ENCODE measurements around the gene FBRSL1. TPM values are rescaled to one million over a fixed set of nuclear protein-coding genes. Genes with fewer than 3 reads are reported as not detected.

Gene FBRSL1
- total RNA-seq, 4 donors from 2014 or later = 23.3 to 306 (median 49.7) TPM

DNA sequence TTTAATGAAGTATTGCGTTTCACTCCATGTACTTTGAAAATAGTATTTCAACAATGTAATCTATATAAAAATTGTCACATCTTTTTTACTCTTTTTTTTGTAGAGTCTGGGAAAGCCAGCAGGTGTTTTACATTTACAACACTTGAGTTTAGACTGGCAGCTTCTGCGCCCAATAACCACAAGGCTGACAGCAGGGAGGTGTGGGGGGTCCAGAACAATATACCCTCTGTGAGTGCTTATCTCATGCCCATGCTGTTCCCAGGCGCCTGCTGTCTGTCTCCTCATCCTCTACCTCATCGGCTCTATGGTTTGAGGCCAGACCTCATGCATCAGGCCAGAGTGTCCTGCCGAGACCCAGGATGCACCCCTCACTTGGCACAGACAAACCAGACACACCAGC lies 24.9 kb downstream of the FBRSL1 start:
- intact Hi-C loops (cut with DNase I; ENCODE audit: low total_unique reads) = no loop called here
- no peaks in the 10 kb centered on the region for H3K36me3 ChIP-seq
- H3K27me3 ChIP-seq = no peaks in the 10 kb centered on the region
- 78 to 91% methylated on average over 4 to 5 of the region's 5 CpGs for WGBS, 2 donors (ENCODE audit: low coverage in 1 of 2)
- H3K27ac ChIP-seq = no peak overlapping the region
- H3K4me3 ChIP-seq = no peak overlapping the region
- no peaks in the 10 kb centered on the region for H3K4me1 ChIP-seq
- no peak for TF ChIP-seq POLR2A (IDR thresholded peaks at IDR 0.05)
- TF ChIP-seq POLR2AphosphoS5 (IDR thresholded peaks at IDR 0.05) = no peak
- no peak for TF ChIP-seq EP300 (IDR thresholded peaks at IDR 0.05; ENCODE audit: low read depth)
- TF ChIP-seq, protein P1, sequence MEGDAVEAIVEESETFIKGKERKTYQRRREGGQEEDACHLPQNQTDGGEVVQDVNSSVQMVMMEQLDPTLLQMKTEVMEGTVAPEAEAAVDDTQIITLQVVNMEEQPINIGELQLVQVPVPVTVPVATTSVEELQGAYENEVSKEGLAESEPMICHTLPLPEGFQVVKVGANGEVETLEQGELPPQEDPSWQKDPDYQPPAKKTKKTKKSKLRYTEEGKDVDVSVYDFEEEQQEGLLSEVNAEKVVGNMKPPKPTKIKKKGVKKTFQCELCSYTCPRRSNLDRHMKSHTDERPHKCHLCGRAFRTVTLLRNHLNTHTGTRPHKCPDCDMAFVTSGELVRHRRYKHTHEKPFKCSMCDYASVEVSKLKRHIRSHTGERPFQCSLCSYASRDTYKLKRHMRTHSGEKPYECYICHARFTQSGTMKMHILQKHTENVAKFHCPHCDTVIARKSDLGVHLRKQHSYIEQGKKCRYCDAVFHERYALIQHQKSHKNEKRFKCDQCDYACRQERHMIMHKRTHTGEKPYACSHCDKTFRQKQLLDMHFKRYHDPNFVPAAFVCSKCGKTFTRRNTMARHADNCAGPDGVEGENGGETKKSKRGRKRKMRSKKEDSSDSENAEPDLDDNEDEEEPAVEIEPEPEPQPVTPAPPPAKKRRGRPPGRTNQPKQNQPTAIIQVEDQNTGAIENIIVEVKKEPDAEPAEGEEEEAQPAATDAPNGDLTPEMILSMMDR (IDR thresholded peaks at IDR 0.05) = no peak
- no peak for DNase-seq
- in situ Hi-C loops (cut with MboI; ENCODE audit: low pct_ligation_motif_present in 1 of 4, low pct_unique_long_range_greater_than_20kb in 1 of 4, low sequenced_read_pairs in 3 of 4) = loop anchor here in 2 of 4 donors (25.0 kb wide), 1 partner anchor 103 kb away; no protein-coding TSS in a partner anchor
- no peaks in the 10 kb centered on the region for H3K9me3 ChIP-seq

DNA sequence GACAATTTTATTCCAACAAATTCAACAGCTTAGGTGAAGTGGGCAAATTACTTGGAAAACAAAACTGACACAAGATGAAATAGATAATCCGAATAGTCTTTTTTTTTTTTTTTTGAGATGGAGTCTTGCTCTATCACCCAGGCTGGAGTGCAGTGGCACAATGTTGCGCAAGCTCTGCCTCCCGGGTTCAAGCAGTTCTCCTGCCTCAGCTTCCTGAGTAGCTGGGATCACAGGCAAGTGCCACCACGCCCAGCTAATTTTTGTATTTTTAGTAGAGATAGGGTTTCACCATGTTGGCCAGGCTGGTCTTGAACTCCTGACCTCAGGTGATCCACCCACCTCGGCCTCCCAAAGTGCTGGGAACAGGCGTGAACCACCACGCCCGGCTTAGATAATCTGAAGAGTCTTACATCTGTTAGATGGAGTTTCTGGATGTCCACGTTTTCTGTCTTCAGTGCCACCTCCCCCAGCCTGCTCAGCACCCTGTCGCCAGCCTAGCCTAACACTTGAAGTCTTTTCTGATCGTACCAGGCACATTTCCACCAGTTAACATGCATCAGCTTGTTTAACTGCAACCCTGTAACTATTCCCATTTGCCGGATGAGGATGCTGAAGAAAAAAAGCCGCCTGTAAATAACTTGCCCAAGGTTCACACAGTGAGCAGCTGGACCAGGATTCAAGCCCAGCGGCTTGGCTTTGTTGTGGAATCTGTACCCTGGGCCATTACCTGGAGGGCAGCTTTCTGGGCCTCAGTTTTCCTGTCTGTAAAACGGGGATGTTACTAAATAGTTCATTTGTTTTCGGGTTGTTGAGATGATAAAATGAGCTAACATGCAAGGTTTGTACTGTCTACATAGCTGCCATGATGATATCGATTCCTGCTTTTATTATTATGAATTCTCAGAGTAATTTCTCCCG lies 26.4 kb downstream of the FBRSL1 start:
- Histone ChIP-seq H3K9me3 (no peaks in the 10 kb centered on the region), H3K36me3 (no peaks in the 10 kb centered on the region), H3K27me3 (no peaks in the 10 kb centered on the region), H3K4me3 (no peak overlapping the region), H3K4me1 (peaks cover 0 to 10% (median 9%) of the 10 kb centered on the region in 4 donors), H3K27ac (no peak overlapping the region)
- TF ChIP-seq POLR2AphosphoS5 (IDR thresholded peaks at IDR 0.05) = no peak
- TF ChIP-seq EP300 (IDR thresholded peaks at IDR 0.05; ENCODE audit: low read depth) = no peak
- no peak for TF ChIP-seq POLR2A (IDR thresholded peaks at IDR 0.05)
- TF ChIP-seq, protein P1 (IDR thresholded peaks at IDR 0.05) = no peak
- DNase-seq = no peak
- 91 to 100% methylated on average over 4 to 18 of the region's 18 CpGs for WGBS, 2 donors (ENCODE audit: low coverage in 1 of 2)
- in situ Hi-C loops (cut with MboI; ENCODE audit: low pct_ligation_motif_present in 1 of 4, low pct_unique_long_range_greater_than_20kb in 1 of 4, low sequenced_read_pairs in 3 of 4) (loop anchor here in 2 of 4 donors (25.0 kb wide), 1 partner anchor 104 kb away; no protein-coding TSS in a partner anchor), intact Hi-C loops (cut with DNase I; ENCODE audit: low total_unique reads) (no loop called here)

DNA sequence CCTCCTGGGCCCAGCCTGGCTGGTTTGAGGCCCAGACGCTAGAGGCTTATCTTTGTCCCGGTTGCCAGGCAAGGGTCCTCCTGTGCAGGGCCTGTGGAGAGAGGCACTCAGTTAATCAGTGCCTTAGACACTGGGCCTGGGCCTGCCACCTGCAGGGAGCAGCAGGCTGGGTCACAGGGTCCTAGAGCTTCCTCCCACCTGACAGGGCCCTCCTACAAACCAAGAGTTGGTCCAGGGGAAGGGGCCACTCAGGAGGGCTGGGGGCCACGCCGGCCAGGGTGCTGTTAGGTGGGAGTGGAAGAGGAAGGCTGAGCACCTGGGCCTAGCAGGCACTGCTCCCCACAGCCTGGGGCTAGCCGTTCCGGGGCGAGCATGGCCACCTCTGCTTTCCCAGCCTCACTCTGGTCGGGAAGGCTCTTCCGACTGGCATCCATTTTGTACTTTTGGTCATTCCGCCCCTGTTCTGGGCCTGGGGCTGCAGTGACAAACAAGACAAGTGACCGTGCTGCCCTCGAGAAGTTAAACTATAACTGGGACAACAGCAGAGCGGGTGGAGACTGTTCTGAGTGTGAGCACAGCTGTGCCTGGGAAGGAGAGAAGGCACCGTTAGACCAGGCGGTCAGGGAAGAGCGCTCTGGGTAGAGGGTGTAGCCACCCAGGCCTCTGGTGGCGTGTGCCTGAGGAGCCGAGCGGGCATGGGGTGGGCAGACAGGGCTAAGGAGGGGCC lies 27.2 kb downstream of the FBRSL1 start:
- in situ Hi-C loops (cut with MboI; ENCODE audit: low pct_ligation_motif_present in 1 of 4, low pct_unique_long_range_greater_than_20kb in 1 of 4, low sequenced_read_pairs in 3 of 4) = loop anchor here in 2 of 4 donors (25.0 kb wide), 1 partner anchor 105 kb away; no protein-coding TSS in a partner anchor
- no peaks in the 10 kb centered on the region for H3K27me3 ChIP-seq

More for the DNA sequence above, 27.2 kb downstream of the FBRSL1 start:
- DNase-seq = no peak
- Histone ChIP-seq H3K9me3 (no peaks in the 10 kb centered on the region), H3K36me3 (no peaks in the 10 kb centered on the region), H3K27ac (no peak overlapping the region), H3K4me1 (peaks cover 0 to 10% (median 9%) of the 10 kb centered on the region in 4 donors), H3K4me3 (no peak overlapping the region)
- no peak for TF ChIP-seq POLR2AphosphoS5 (IDR thresholded peaks at IDR 0.05)
- no peak for TF ChIP-seq EP300 (IDR thresholded peaks at IDR 0.05; ENCODE audit: low read depth)
- no peak for TF ChIP-seq POLR2A (IDR thresholded peaks at IDR 0.05)
- TF ChIP-seq, protein P1 (IDR thresholded peaks at IDR 0.05) = no peak
- 66 to 79% methylated on average over 6 to 19 of the region's 19 CpGs for WGBS, 2 donors (ENCODE audit: low coverage in 1 of 2)
- intact Hi-C loops (cut with DNase I; ENCODE audit: low total_unique reads) = no loop called here

All from transverse colon (tissue), 4 donors.